Activated naive CD4-positive, alpha-beta T cell treated with anti-CD3 and anti-CD28 coated beads, Interleukin-2, amount 50 U/mL, for 24 hours (primary cell): ENCODE results near the gene CYP2W1.
A peak's percentile ranks its signal among the peaks of the same experiment; 100 is the strongest.
"Not testable (repeated sequence)": the region's sequence is repeated elsewhere in the genome, so short reads cannot be mapped to it uniquely, and the experiment has no call there.

ENCODE experiments used
- H3K27ac Mint-ChIP-seq: one replicate; pipeline ENCODE4 v1.8.0; 2021; ENCODE audit warnings: mild to moderate bottlenecking, mixed read lengths
- H3K27me3 Mint-ChIP-seq: one replicate; pipeline ENCODE4 v1.8.0; 2021; ENCODE audit warnings: mixed read lengths
- H3K36me3 Mint-ChIP-seq: one replicate; pipeline ENCODE4 v1.8.0; 2021; ENCODE audit warnings: mixed read lengths
- H3K4me1 Mint-ChIP-seq: one replicate; pipeline ENCODE4 v1.8.0; 2021; ENCODE audit warnings: mixed read lengths
- H3K4me3 Mint-ChIP-seq: one replicate; pipeline ENCODE4 v1.8.0; 2021; ENCODE audit warnings: mild to moderate bottlenecking, mixed read lengths
- H3K9me3 Mint-ChIP-seq: one replicate; pipeline ENCODE4 v1.8.0; 2021; ENCODE audit warnings: mixed read lengths

The CYP2W1 gene

DNA sequence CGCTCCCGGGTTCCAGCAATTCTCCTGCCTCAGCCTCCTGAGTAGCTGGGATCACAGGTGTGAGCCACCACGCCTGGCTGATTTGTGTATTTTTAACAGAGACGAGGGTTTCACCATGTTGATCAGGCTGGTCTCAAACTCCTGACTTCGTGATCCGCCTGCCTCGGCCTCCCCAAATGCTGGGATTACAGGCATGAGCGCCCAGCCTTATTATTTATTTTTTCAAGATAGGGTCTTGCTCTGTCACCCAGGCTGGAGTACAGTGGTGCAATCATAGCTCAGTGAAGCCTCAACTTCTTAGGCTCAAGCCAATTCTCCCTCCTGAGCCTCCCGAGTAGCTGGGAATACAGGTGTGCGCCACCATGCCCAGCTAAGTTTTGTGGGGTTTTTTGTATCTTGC, 23.2 kb upstream of the CYP2W1 start:
- not testable (repeated sequence) for H3K9me3 Mint-ChIP-seq, H3K27ac Mint-ChIP-seq, H3K36me3 Mint-ChIP-seq, H3K27me3 Mint-ChIP-seq, H3K4me3 Mint-ChIP-seq, H3K4me1 Mint-ChIP-seq

DNA sequence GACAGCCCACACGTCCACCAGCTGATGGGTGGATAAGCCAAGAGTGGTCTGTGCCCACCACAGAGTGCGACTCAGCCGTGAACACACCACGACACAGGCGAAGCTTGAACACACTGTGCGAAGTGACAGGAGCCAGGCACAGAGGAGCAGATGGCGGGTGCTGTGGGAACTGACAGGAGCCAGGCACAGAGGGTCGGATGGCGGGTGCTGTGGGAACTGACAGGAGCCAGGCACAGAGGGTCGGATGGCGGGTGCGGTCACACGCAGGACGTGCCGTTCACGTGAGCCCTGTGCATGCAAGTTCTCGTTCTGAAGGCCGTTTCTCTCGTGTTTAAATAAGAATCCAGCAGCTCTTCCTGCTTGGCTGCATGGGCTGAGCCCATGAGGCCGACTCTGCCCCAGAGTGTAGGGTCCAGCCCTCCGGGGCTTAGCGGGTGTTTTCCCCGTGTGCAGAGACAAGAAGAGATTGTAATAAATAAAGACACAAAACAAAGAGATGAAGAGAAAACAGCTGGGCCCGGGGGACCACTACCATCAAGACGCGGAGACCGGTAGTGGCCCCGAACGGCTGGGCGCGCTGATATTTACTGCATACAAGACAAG, 22.6 kb upstream of the CYP2W1 start:
- no peaks in the 10 kb centered on the region for H3K9me3 Mint-ChIP-seq
- H3K27ac Mint-ChIP-seq, result no peak overlapping the region
- H3K4me1 Mint-ChIP-seq, result peaks cover 13% of the 10 kb centered on the region
- no peaks in the 10 kb centered on the region for H3K36me3 Mint-ChIP-seq
- H3K27me3 Mint-ChIP-seq, result peaks cover 2% of the 10 kb centered on the region
- H3K4me3 Mint-ChIP-seq, result no peak overlapping the region

- not testable (repeated sequence) for H3K36me3 Mint-ChIP-seq, H3K27ac Mint-ChIP-seq, H3K9me3 Mint-ChIP-seq, H3K27me3 Mint-ChIP-seq, H3K4me3 Mint-ChIP-seq
- H3K4me1 Mint-ChIP-seq, result peaks cover 16% of the 10 kb centered on the region
These were observed 22.0 kb upstream of the CYP2W1 start for GRCh38 chr7:960972-961371.

- Mint-ChIP-seq H3K4me1 (peaks cover 23% of the 10 kb centered on the region), H3K36me3 (no peaks in the 10 kb centered on the region), H3K27ac (no peak overlapping the region), H3K9me3 (no peaks in the 10 kb centered on the region), H3K4me3 (no peak overlapping the region), H3K27me3 (no peaks in the 10 kb centered on the region)
These were observed 21.2 kb upstream of the CYP2W1 start for GRCh38 chr7:961546-962400.

- Mint-ChIP-seq H3K27ac (no peak overlapping the region), H3K9me3 (no peaks in the 10 kb centered on the region), H3K4me3 (no peak overlapping the region), H3K4me1 (peaks cover 23% of the 10 kb centered on the region), H3K27me3 (no peaks in the 10 kb centered on the region), H3K36me3 (no peaks in the 10 kb centered on the region)
These were observed 20.4 kb upstream of the CYP2W1 start for GRCh38 chr7:962401-963081.

DNA sequence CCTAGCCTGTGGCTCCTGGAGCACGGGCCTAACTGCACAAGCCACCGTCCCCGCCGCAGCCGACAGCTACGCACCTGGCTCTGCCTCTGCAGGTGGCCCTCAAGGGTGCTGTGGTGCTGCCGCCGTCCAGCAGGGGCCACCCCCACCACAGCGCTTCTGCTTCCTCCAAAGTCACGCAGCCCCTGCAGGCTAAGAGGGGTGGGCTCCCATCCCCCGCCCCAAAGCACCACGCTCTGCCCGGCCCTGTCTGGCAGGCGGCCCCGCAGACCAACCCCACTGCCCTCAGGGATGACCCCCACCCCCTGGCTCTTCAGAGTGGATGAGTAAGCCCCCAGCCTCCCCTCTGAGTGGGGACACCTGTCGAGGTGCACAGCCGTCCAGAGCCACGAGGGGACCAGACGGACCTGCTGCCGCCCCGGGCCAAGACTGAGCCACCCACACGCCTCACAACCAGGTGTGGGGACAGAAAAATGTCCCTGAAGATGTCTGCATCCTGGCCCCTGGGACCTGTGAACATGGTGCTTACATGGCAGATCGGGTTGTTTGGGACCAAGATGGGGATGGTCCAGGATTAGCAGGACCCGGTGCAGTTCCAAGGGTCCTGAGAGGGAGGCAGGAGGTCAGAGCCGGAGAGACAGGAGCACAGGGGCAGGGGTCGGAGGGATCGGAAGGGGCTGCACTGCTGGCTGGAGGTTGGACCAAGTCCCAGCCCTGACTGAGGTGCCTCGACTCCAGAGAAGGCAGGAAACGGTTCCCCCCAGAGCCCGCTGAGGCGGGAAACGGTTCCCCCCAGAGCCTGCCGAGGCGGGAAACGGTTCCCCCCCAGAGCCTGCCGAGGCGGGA, 19.5 kb upstream of the CYP2W1 start:
- H3K4me3 Mint-ChIP-seq, result no peak overlapping the region
- no peaks in the 10 kb centered on the region for H3K36me3 Mint-ChIP-seq

GRCh38 chr7:964401-965231, 18.4 kb upstream of the CYP2W1 start:
- Mint-ChIP-seq H3K27ac (no peak overlapping the region), H3K4me1 (peaks cover 26% of the 10 kb centered on the region), H3K9me3 (no peaks in the 10 kb centered on the region), H3K4me3 (no peak overlapping the region), H3K36me3 (no peaks in the 10 kb centered on the region), H3K27me3 (no peaks in the 10 kb centered on the region)

More for the DNA sequence above, 19.5 kb upstream of the CYP2W1 start:
- Mint-ChIP-seq H3K27me3 (no peaks in the 10 kb centered on the region), H3K27ac (no peak overlapping the region), H3K4me1 (peaks cover 26% of the 10 kb centered on the region), H3K9me3 (no peaks in the 10 kb centered on the region)

DNA sequence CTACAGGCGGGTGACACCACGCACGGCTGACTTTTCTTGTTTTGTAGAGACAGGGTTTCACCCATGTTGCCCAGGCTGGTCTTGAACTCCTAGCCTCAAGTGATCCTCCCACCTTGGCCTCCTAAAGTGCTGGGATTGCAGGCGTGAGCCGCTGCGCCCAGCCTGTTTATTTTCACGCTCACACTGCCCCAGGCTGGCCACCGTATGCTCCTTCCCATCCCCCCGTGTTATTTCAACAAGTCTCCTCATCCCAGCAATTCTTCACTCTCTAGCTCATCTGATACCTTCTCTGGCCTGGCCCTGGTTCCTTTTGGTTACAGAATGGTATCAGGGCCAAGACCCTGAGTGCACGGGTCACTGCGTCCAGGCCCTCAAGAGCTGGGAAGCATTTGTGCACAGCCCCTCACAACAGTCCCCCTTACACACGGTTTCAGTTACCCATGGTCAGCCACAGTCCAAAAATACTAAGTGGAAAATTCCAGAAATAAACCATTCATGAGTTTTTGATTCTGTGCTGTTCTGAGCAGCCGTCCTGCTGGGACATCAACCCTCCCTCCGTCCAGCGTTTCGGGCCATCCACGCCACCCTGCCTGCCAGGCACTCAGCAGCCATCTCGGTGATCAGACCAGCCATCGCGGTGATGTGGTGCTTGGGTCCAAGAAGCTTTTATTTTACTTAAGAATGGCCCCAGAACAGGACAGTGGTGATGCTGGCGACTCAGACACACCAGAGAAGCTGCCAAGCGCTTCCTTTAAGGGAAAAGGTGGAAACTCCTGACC, 16.5 kb upstream of the CYP2W1 start:
- Mint-ChIP-seq H3K4me3 (no peak overlapping the region), H3K27ac (peak overlapping the region; percentile 77), H3K36me3 (peaks cover 2% of the 10 kb centered on the region), H3K4me1 (peaks cover 32% of the 10 kb centered on the region), H3K9me3 (no peaks in the 10 kb centered on the region), H3K27me3 (no peaks in the 10 kb centered on the region)

DNA sequence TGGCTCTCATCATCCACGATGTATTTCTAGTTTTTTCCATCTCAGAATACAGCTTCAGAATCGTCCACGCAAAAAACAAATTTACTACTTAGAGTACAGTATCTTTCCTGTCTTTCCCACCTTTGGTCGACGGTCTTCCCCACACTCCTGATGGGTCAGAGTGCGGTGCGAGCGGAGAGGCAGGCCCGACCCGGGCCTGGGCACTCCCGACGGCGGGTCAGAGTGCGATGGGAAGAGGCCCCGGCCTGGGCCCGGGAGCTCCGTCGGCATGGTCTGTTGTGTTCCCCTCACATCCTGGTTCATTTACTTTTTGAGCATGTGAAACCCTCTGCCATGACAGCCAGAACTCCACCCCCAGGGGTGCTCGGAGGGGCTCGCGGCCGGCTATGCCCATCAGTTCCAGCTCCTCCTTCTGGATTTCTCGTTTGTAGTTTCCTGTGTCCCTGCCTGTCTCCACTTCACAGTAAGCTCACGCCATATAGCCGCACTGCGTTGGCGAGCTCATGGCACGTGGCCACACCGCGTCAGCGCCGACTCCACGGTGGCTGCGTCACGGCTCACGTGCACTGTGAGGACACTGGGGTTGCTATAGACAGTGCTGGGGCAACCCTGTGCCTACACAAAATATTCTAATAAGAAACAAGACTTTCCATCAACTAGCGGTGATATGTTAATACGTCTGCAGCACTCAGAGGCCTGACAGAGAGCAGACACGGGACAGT, 15.5 kb upstream of the CYP2W1 start:
- no peaks in the 10 kb centered on the region for H3K27me3 Mint-ChIP-seq
- H3K4me3 Mint-ChIP-seq, result no peak overlapping the region
- H3K4me1 Mint-ChIP-seq, result peaks cover 40% of the 10 kb centered on the region
- H3K27ac Mint-ChIP-seq, result peak overlapping the region; percentile 46
- no peaks in the 10 kb centered on the region for H3K9me3 Mint-ChIP-seq
- peaks cover 2% of the 10 kb centered on the region for H3K36me3 Mint-ChIP-seq

- no peaks in the 10 kb centered on the region for H3K9me3 Mint-ChIP-seq
- no peak overlapping the region for H3K4me3 Mint-ChIP-seq
- no peaks in the 10 kb centered on the region for H3K27me3 Mint-ChIP-seq
- peaks cover 2% of the 10 kb centered on the region for H3K36me3 Mint-ChIP-seq
- peaks cover 49% of the 10 kb centered on the region for H3K4me1 Mint-ChIP-seq
- no peak overlapping the region for H3K27ac Mint-ChIP-seq
These were observed 14.5 kb upstream of the CYP2W1 start for GRCh38 chr7:968205-969105.

DNA sequence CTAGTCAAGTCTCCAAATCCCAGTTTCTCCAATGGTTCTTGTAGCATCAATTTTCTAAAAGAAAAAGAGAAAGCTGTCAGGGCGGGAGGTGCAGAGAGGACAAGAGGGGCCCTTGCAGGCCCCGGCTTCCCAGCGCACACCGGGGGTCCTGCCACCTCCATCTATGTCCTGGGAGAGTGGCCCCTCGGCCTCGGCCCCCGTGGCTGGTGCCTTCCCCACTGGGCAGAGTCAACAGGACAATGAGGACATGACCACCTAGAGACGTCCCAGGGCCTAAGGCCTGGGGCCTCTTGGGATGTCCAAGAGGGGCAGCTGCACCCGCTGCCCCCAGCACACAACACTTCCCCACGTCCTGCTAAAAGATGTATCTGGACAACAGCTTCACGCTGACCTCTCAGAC, 13.6 kb upstream of the CYP2W1 start:
- peaks cover 47% of the 10 kb centered on the region for H3K4me1 Mint-ChIP-seq

DNA sequence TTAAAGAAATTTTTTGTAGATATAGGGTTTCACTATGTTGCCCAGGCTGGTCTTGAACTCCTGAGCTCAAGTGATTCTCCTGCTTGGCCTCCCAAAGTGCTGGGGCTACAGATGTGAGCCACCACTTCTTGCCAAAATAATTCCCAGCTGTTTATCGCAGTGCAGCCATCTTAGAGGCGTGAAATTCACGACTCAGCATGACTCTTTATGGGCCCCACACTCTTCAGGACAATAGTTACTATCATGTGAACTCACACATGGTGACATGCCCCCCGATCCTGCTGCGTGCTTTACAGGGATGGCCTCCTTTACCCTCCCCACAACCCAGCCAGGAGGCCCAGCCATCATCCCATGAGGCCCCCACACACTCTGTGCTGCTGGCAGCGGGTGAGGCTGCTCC, 12.2 kb upstream of the CYP2W1 start:
- Mint-ChIP-seq H3K9me3 (no peaks in the 10 kb centered on the region), H3K27ac (peak overlapping the region; percentile 75), H3K36me3 (peaks cover 2% of the 10 kb centered on the region), H3K4me1 (peaks cover 35% of the 10 kb centered on the region), H3K4me3 (peak overlapping the region; percentile 49), H3K27me3 (no peaks in the 10 kb centered on the region)

More for the DNA sequence above, 13.6 kb upstream of the CYP2W1 start:
- no peaks in the 10 kb centered on the region for H3K9me3 Mint-ChIP-seq
- H3K4me3 Mint-ChIP-seq, result no peak overlapping the region
- peaks cover 2% of the 10 kb centered on the region for H3K36me3 Mint-ChIP-seq
- no peak overlapping the region for H3K27ac Mint-ChIP-seq
- H3K27me3 Mint-ChIP-seq, result no peaks in the 10 kb centered on the region

GRCh38 chr7:972110-972509, 10.9 kb upstream of the CYP2W1 start:
- no peaks in the 10 kb centered on the region for H3K27me3 Mint-ChIP-seq
- H3K9me3 Mint-ChIP-seq, result no peaks in the 10 kb centered on the region
- peaks cover 28% of the 10 kb centered on the region for H3K4me1 Mint-ChIP-seq
- H3K36me3 Mint-ChIP-seq, result peaks cover 2% of the 10 kb centered on the region
- peak overlapping the region; percentile 14 for H3K27ac Mint-ChIP-seq
- no peak overlapping the region for H3K4me3 Mint-ChIP-seq
